ENCODE data around the gene CCDC85C.

CCDC85C gene

GRCh38 chr14:99535448-99535847 lies 68.6 kb downstream of the CCDC85C start:
- Histone ChIP-seq H3K27ac (ENCODE audit: low read depth, low read length) (no peak overlapping the region), H3K4me3 (ENCODE audit: low read depth, low read length) (no peak overlapping the region), H3K36me3 (ENCODE audit: insufficient read depth, low read length) (no peaks in the 10 kb centered on the region), H3K27me3 (ENCODE audit: insufficient read depth, low read length) (no peaks in the 10 kb centered on the region), H3K79me2 (ENCODE audit: control insufficient read depth, insufficient read depth, low read length, unreplicated experiment) (no peaks in the 10 kb centered on the region), H2AFZ (ENCODE audit: low read length, unreplicated experiment) (no peak overlapping the region), H3K4me1 (ENCODE audit: control insufficient read depth, insufficient read depth, low read length, unreplicated experiment) (peaks cover 30% of the 10 kb centered on the region)

GRCh38 chr14:99534863-99535262 lies 69.1 kb downstream of the CCDC85C start:
- no peak overlapping the region for H3K27ac ChIP-seq (ENCODE audit: low read depth, low read length)
- H3K36me3 ChIP-seq (ENCODE audit: insufficient read depth, low read length): no peaks in the 10 kb centered on the region
- no peak overlapping the region for H3K4me3 ChIP-seq (ENCODE audit: low read depth, low read length)
- no peaks in the 10 kb centered on the region for H3K27me3 ChIP-seq (ENCODE audit: insufficient read depth, low read length)
- H3K4me1 ChIP-seq (ENCODE audit: control insufficient read depth, insufficient read depth, low read length, unreplicated experiment): peaks cover 30% of the 10 kb centered on the region
- H2AFZ ChIP-seq (ENCODE audit: low read length, unreplicated experiment): no peak overlapping the region
- no peaks in the 10 kb centered on the region for H3K79me2 ChIP-seq (ENCODE audit: control insufficient read depth, insufficient read depth, low read length, unreplicated experiment)

GRCh38 chr14:99534333-99534732 lies 69.7 kb downstream of the CCDC85C start:
- no peaks in the 10 kb centered on the region for H3K36me3 ChIP-seq (ENCODE audit: insufficient read depth, low read length)
- no peak overlapping the region for H3K4me3 ChIP-seq (ENCODE audit: low read depth, low read length)
- no peak overlapping the region for H2AFZ ChIP-seq (ENCODE audit: low read length, unreplicated experiment)
- no peak overlapping the region for H3K27ac ChIP-seq (ENCODE audit: low read depth, low read length)
- no peaks in the 10 kb centered on the region for H3K79me2 ChIP-seq (ENCODE audit: control insufficient read depth, insufficient read depth, low read length, unreplicated experiment)
- H3K4me1 ChIP-seq (ENCODE audit: control insufficient read depth, insufficient read depth, low read length, unreplicated experiment): peaks cover 30% of the 10 kb centered on the region
- H3K27me3 ChIP-seq (ENCODE audit: insufficient read depth, low read length): no peaks in the 10 kb centered on the region

- no peaks in the 10 kb centered on the region for H3K79me2 ChIP-seq (ENCODE audit: control insufficient read depth, insufficient read depth, low read length, unreplicated experiment)
- no peaks in the 10 kb centered on the region for H3K27me3 ChIP-seq (ENCODE audit: insufficient read depth, low read length)
- H2AFZ ChIP-seq (ENCODE audit: low read length, unreplicated experiment): no peak overlapping the region
- H3K4me1 ChIP-seq (ENCODE audit: control insufficient read depth, insufficient read depth, low read length, unreplicated experiment): peaks cover 16% of the 10 kb centered on the region
- H3K36me3 ChIP-seq (ENCODE audit: insufficient read depth, low read length): no peaks in the 10 kb centered on the region
- no peak overlapping the region for H3K27ac ChIP-seq (ENCODE audit: low read depth, low read length)
- no peak overlapping the region for H3K4me3 ChIP-seq (ENCODE audit: low read depth, low read length)
Measured at GRCh38 chr14:99532310-99532709, 71.7 kb downstream of the CCDC85C start.

- H3K4me1 ChIP-seq (ENCODE audit: control insufficient read depth, insufficient read depth, low read length, unreplicated experiment): peaks cover 9% of the 10 kb centered on the region
Measured at GRCh38 chr14:99531251-99532096, 72.5 kb downstream of the CCDC85C start.

GRCh38 chr14:99530407-99531155 lies 73.4 kb downstream of the CCDC85C start:
- Histone ChIP-seq H3K36me3 (ENCODE audit: insufficient read depth, low read length) (no peaks in the 10 kb centered on the region), H2AFZ (ENCODE audit: low read length, unreplicated experiment) (no peak overlapping the region), H3K27me3 (ENCODE audit: insufficient read depth, low read length) (no peaks in the 10 kb centered on the region), H3K4me3 (ENCODE audit: low read depth, low read length) (no peak overlapping the region), H3K79me2 (ENCODE audit: control insufficient read depth, insufficient read depth, low read length, unreplicated experiment) (no peaks in the 10 kb centered on the region), H3K4me1 (ENCODE audit: control insufficient read depth, insufficient read depth, low read length, unreplicated experiment) (peaks cover 9% of the 10 kb centered on the region), H3K27ac (ENCODE audit: low read depth, low read length) (no peak overlapping the region)

More at GRCh38 chr14:99531251-99532096, 72.5 kb downstream of the CCDC85C start:
- no peak overlapping the region for H3K4me3 ChIP-seq (ENCODE audit: low read depth, low read length)
- no peaks in the 10 kb centered on the region for H3K27me3 ChIP-seq (ENCODE audit: insufficient read depth, low read length)
- no peak overlapping the region for H3K27ac ChIP-seq (ENCODE audit: low read depth, low read length)
- H2AFZ ChIP-seq (ENCODE audit: low read length, unreplicated experiment): no peak overlapping the region
- H3K36me3 ChIP-seq (ENCODE audit: insufficient read depth, low read length): no peaks in the 10 kb centered on the region
- H3K79me2 ChIP-seq (ENCODE audit: control insufficient read depth, insufficient read depth, low read length, unreplicated experiment): no peaks in the 10 kb centered on the region

- H3K4me1 ChIP-seq (ENCODE audit: control insufficient read depth, insufficient read depth, low read length, unreplicated experiment): peaks cover 15% of the 10 kb centered on the region
- no peaks in the 10 kb centered on the region for H3K36me3 ChIP-seq (ENCODE audit: insufficient read depth, low read length)
- no peaks in the 10 kb centered on the region for H3K79me2 ChIP-seq (ENCODE audit: control insufficient read depth, insufficient read depth, low read length, unreplicated experiment)
- H3K27ac ChIP-seq (ENCODE audit: low read depth, low read length): no peak overlapping the region
- H3K4me3 ChIP-seq (ENCODE audit: low read depth, low read length): no peak overlapping the region
- H3K27me3 ChIP-seq (ENCODE audit: insufficient read depth, low read length): no peaks in the 10 kb centered on the region
- H2AFZ ChIP-seq (ENCODE audit: low read length, unreplicated experiment): no peak overlapping the region
Measured at GRCh38 chr14:99529899-99530298, 74.1 kb downstream of the CCDC85C start.

GRCh38 chr14:99527427-99528076 lies 76.5 kb downstream of the CCDC85C start:
- no peak overlapping the region for H3K4me3 ChIP-seq (ENCODE audit: low read depth, low read length)
- no peaks in the 10 kb centered on the region for H3K27me3 ChIP-seq (ENCODE audit: insufficient read depth, low read length)
- no peak overlapping the region for H3K27ac ChIP-seq (ENCODE audit: low read depth, low read length)
- H3K79me2 ChIP-seq (ENCODE audit: control insufficient read depth, insufficient read depth, low read length, unreplicated experiment): no peaks in the 10 kb centered on the region
- no peaks in the 10 kb centered on the region for H3K36me3 ChIP-seq (ENCODE audit: insufficient read depth, low read length)
- peaks cover 31% of the 10 kb centered on the region for H3K4me1 ChIP-seq (ENCODE audit: control insufficient read depth, insufficient read depth, low read length, unreplicated experiment)
- H2AFZ ChIP-seq (ENCODE audit: low read length, unreplicated experiment): no peak overlapping the region

- H3K79me2 ChIP-seq (ENCODE audit: control insufficient read depth, insufficient read depth, low read length, unreplicated experiment): no peaks in the 10 kb centered on the region
- H3K27ac ChIP-seq (ENCODE audit: low read depth, low read length): no peak overlapping the region
- no peak overlapping the region for H3K4me3 ChIP-seq (ENCODE audit: low read depth, low read length)
- no peak overlapping the region for H2AFZ ChIP-seq (ENCODE audit: low read length, unreplicated experiment)
- no peaks in the 10 kb centered on the region for H3K36me3 ChIP-seq (ENCODE audit: insufficient read depth, low read length)
- H3K27me3 ChIP-seq (ENCODE audit: insufficient read depth, low read length): no peaks in the 10 kb centered on the region
- H3K4me1 ChIP-seq (ENCODE audit: control insufficient read depth, insufficient read depth, low read length, unreplicated experiment): peaks cover 36% of the 10 kb centered on the region
Measured at GRCh38 chr14:99527026-99527425, 77.0 kb downstream of the CCDC85C start.

GRCh38 chr14:99525699-99526080 lies 78.3 kb downstream of the CCDC85C start:
- H3K36me3 ChIP-seq (ENCODE audit: insufficient read depth, low read length): no peaks in the 10 kb centered on the region
- no peak overlapping the region for H2AFZ ChIP-seq (ENCODE audit: low read length, unreplicated experiment)
- H3K27me3 ChIP-seq (ENCODE audit: insufficient read depth, low read length): no peaks in the 10 kb centered on the region
- H3K79me2 ChIP-seq (ENCODE audit: control insufficient read depth, insufficient read depth, low read length, unreplicated experiment): no peaks in the 10 kb centered on the region
- no peak overlapping the region for H3K4me3 ChIP-seq (ENCODE audit: low read depth, low read length)
- peaks cover 29% of the 10 kb centered on the region for H3K4me1 ChIP-seq (ENCODE audit: control insufficient read depth, insufficient read depth, low read length, unreplicated experiment)
- H3K27ac ChIP-seq (ENCODE audit: low read depth, low read length): no peak overlapping the region

Measured in ACC112 (cell line).